GM21619 (cell line): ENCODE data around the gene CRYM.
A peak's percentile ranks its signal among the peaks of the same experiment; 100 is the strongest.
"Not testable (repeated sequence)": the region's sequence is repeated elsewhere in the genome, so short reads cannot be mapped to it uniquely, and the experiment has no call there.

Experiments used
- ATAC-seq: cut with Tn5 transposase; IDR thresholded peaks from one replicate; pipeline ENCODE4 v1.9.1; 2021; ENCODE audit not compliant: unreplicated experiment

CRYM gene

GRCh38 chr16:21277927-21278706 lies at the start of gene CRYM:
Gene CRYM, minus strand, starts transcription at chr16:21278290. Its CDS starts 39 bp downstream, at chr16:21278251.
- peak; percentile 58 for ATAC-seq

GRCh38 chr16:21327046-21327445 lies 49.0 kb upstream of the CRYM start:
- no peak for ATAC-seq

- no peak for ATAC-seq
Observed at GRCh38 chr16:21326459-21326858, 48.4 kb upstream of the CRYM start.

- ATAC-seq: no peak
Observed at GRCh38 chr16:21324267-21324666, 46.2 kb upstream of the CRYM start.

GRCh38 chr16:21322251-21322650 lies 44.2 kb upstream of the CRYM start:
- ATAC-seq: not testable (repeated sequence)

GRCh38 chr16:21321736-21322135 lies 43.6 kb upstream of the CRYM start:
- no peak for ATAC-seq

GRCh38 chr16:21314339-21314738 lies 36.2 kb upstream of the CRYM start:
- no peak for ATAC-seq

- ATAC-seq: not testable (repeated sequence)
Observed at GRCh38 chr16:21312863-21313372, 34.8 kb upstream of the CRYM start.

GRCh38 chr16:21312046-21312445 lies 34.0 kb upstream of the CRYM start:
- ATAC-seq: not testable (repeated sequence)

- not testable (repeated sequence) for ATAC-seq
Observed at GRCh38 chr16:21306712-21307111, 28.6 kb upstream of the CRYM start.

GRCh38 chr16:21302898-21303528 lies 24.9 kb upstream of the CRYM start:
- ATAC-seq: no peak

GRCh38 chr16:21302454-21302853 lies 24.4 kb upstream of the CRYM start:
- ATAC-seq: no peak

GRCh38 chr16:21301895-21302291 lies 23.8 kb upstream of the CRYM start:
- ATAC-seq: no peak

GRCh38 chr16:21301168-21301894 lies 23.2 kb upstream of the CRYM start:
- ATAC-seq: peak; percentile 56

GRCh38 chr16:21300309-21301167 lies 22.4 kb upstream of the CRYM start:
- peak; percentile 57 for ATAC-seq

- not testable (repeated sequence) for ATAC-seq
Observed at GRCh38 chr16:21289789-21290188, 11.7 kb upstream of the CRYM start.

GRCh38 chr16:21285314-21285713 lies 7.2 kb upstream of the CRYM start:
- ATAC-seq: no peak

GRCh38 chr16:21284414-21284813 lies 6.3 kb upstream of the CRYM start:
- ATAC-seq: no peak

- no peak for ATAC-seq
Observed at GRCh38 chr16:21283521-21284289, 5.6 kb upstream of the CRYM start.
